Duodenal mucosa (tissue), 2 donors: ENCODE measurements around the gene FBXO44.

Source experiments
- H3K27ac ChIP-seq: one replicate; pipeline ENCODE4 v1.7.0; 2013; ENCODE audit warnings: low read depth, low read length
- H3K27me3 ChIP-seq, 2 donors: one replicate each; pipeline ENCODE4 v1.7.0; 2013; ENCODE audit warnings: low read length in 2 of 2, control low read depth in 1 of 2; ENCODE audit not compliant: insufficient read depth in 2 of 2, control insufficient read depth in 1 of 2
- H3K36me3 ChIP-seq, 2 donors: one replicate each; pipeline ENCODE4 v1.7.0; 2013; ENCODE audit warnings: low read length in 2 of 2, control low read depth in 1 of 2; ENCODE audit not compliant: insufficient read depth in 2 of 2, control insufficient read depth in 1 of 2
- H3K4me1 ChIP-seq, 2 donors: one replicate each; pipeline ENCODE4 v1.7.0; 2013; ENCODE audit warnings: low read length in 2 of 2, control low read depth in 1 of 2; ENCODE audit not compliant: insufficient read depth in 2 of 2, control insufficient read depth in 1 of 2
- H3K4me3 ChIP-seq, 2 donors: one replicate each; pipeline ENCODE4 v1.7.0; 2013; ENCODE audit warnings: low read length in 2 of 2, low read depth in 1 of 2
- H3K9ac ChIP-seq, 2 donors: one replicate each; pipeline ENCODE4 v1.7.0; 2013; ENCODE audit warnings: low read length in 2 of 2, low read depth in 1 of 2
- H3K9me3 ChIP-seq, 2 donors: one replicate each; pipeline ENCODE4 v1.7.0; 2013; ENCODE audit warnings: low read length in 2 of 2, control low read depth in 1 of 2; ENCODE audit not compliant: control insufficient read depth in 1 of 2

The FBXO44 gene

DNA sequence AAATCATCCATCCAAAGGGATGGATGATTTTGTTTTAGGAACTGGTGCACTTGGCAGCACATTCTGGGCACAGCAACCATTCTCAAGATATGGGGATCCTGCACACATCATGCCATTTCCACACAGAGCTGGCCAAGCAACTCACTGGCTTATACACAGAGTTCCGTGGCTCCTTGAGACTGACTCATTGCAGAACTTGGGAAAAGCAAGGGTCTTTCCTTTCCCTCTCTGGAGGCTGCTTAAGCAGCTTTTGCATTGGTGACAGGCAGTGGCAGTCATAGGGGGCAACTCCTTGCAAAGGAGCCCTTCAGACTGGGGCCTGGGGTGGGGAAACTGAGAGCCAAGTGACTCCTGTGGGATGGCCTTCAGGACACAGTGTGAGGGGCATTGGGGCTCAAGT is 28.1 kb downstream of the FBXO44 start:
- H3K4me1 ChIP-seq: peaks cover 0 to 13% of the 10 kb centered on the region in 2 donors
- H3K9ac ChIP-seq: no peak overlapping the region
- H3K9me3 ChIP-seq: no peaks in the 10 kb centered on the region
- no peaks in the 10 kb centered on the region for H3K36me3 ChIP-seq
- H3K27ac ChIP-seq: no peak overlapping the region
- H3K27me3 ChIP-seq: peaks cover 3 to 16% of the 10 kb centered on the region in 2 donors
- no peak overlapping the region for H3K4me3 ChIP-seq

DNA sequence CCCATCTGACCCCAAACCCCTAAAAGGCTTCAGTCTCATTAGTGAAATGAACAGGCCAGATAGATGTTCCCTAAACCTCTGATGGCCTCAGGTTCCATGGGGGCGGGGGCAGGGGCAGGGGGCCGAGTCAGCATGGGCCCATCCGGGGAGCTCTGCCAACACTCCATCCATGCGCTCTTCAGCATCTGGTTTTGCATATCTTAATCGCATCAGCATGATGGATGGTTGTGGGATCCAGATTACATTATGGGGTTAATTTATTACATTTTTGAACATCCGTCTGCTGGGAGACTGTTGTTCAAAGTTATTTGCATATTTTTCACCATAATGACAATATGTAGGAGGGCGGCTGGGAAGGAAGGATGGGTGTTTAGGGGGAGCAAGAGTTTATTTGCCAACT is 29.4 kb downstream of the FBXO44 start:
- no peak overlapping the region for H3K27ac ChIP-seq
- no peaks in the 10 kb centered on the region for H3K36me3 ChIP-seq
- no peaks in the 10 kb centered on the region for H3K9me3 ChIP-seq
- peaks cover 6 to 16% of the 10 kb centered on the region in 2 donors for H3K27me3 ChIP-seq
- peaks cover 0 to 13% of the 10 kb centered on the region in 2 donors for H3K4me1 ChIP-seq
- no peak overlapping the region for H3K9ac ChIP-seq
- no peak overlapping the region for H3K4me3 ChIP-seq

DNA sequence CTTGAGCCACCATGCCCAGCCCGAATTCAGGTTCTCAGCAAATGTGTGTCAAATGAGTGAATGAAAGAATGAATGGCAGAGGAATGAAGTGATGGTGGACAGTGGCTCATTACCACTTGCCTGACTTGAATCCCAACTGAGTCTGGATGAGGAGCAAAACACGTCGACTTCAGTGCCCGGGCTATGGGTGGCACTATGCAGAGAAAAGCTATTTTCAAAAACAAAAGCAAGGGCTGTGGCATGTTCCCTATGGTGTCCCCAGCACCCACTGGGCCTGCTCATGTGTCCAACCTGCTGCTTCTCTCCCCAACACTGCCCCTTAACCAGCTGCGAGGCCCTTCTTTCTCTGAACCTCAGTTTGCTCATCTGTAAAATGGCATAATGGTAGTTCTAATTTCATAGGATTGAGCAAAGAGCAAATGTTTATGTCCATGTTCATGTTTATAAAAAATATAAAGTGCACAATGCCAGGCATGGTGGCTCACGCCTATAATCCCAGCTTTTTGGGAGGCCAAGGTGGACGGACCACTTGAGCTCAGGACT is 30.6 kb downstream of the FBXO44 start:
- H3K4me1 ChIP-seq: peaks cover 0 to 11% of the 10 kb centered on the region in 2 donors
- no peak overlapping the region for H3K9ac ChIP-seq
- no peaks in the 10 kb centered on the region for H3K36me3 ChIP-seq
- no peak overlapping the region for H3K27ac ChIP-seq
- H3K9me3 ChIP-seq: no peaks in the 10 kb centered on the region
- H3K4me3 ChIP-seq: no peak overlapping the region
- peaks cover 12 to 24% of the 10 kb centered on the region in 2 donors for H3K27me3 ChIP-seq

DNA sequence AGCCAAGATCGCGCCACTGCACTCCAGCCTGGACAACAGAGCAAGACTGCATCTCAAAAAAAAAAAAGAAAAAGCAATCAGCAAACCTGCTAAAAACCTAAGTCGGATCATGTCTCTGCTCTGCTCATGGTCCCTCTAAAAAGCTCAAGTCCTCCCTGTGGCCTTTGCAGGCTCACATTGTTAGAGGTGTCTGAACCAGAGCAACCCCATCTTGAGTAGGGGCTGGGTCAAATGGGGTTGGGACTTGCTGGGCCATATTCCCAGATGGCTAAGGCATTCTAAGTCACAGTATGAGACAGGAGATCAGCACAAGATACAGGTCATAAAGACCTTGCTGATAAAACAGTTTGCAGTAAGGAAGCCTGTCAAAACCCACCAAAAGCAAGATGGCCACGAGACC is 33.8 kb downstream of the FBXO44 start:
- Histone ChIP-seq H3K4me1 (no peaks in the 10 kb centered on the region), H3K27me3 (peaks cover 33 to 38% of the 10 kb centered on the region in 2 donors), H3K27ac (no peak overlapping the region), H3K9me3 (no peaks in the 10 kb centered on the region), H3K4me3 (no peak overlapping the region), H3K9ac (no peak overlapping the region), H3K36me3 (no peaks in the 10 kb centered on the region)

DNA sequence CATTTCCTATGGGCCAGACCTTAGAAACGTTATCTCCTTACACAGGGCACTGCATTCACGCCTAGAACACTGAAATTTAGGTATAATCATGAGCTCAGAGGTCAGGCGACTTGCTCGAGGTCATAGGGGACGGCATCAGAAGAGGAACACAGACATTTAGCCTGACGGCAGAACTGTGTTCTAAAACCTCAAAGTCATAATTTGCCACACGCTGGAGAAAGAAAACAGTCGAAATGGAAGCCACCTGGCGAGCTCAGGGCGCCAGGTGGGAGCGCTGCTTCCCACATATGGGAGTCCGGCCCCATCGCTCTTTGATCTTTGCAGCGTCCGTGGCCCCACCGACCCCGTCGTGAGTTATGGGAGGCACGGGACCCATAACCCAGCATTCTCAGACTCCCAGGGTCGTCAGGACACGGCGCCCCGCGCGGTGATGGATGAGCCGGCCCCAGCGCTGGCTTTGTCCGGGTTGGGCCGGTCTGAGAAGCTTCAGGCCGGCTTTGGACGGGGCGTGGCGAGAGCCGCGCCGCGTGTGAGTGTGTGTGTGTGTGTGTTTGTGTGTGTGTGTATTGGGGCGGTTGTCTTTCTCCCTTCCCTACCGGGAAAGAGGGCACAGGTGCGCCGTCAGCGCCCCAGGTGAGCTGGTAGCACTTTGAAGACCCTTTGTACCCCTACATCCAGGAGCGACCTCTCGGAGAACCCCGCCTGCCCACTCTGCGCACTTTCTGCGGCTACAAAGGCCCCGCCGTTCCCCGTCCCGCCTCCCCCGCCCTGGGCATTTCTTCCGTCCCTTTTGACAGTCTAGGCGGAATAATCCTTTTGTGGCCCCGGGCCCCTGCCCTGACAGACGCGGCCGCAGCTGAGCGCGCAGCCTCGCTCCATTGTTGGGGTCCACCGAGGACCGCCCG is 36.0 kb downstream of the FBXO44 start:
- Histone ChIP-seq H3K27ac (no peak overlapping the region), H3K4me1 (no peaks in the 10 kb centered on the region), H3K36me3 (no peaks in the 10 kb centered on the region), H3K9me3 (no peaks in the 10 kb centered on the region), H3K27me3 (peaks cover 44 to 47% of the 10 kb centered on the region in 2 donors), H3K9ac (no peak overlapping the region), H3K4me3 (no peak overlapping the region)

DNA sequence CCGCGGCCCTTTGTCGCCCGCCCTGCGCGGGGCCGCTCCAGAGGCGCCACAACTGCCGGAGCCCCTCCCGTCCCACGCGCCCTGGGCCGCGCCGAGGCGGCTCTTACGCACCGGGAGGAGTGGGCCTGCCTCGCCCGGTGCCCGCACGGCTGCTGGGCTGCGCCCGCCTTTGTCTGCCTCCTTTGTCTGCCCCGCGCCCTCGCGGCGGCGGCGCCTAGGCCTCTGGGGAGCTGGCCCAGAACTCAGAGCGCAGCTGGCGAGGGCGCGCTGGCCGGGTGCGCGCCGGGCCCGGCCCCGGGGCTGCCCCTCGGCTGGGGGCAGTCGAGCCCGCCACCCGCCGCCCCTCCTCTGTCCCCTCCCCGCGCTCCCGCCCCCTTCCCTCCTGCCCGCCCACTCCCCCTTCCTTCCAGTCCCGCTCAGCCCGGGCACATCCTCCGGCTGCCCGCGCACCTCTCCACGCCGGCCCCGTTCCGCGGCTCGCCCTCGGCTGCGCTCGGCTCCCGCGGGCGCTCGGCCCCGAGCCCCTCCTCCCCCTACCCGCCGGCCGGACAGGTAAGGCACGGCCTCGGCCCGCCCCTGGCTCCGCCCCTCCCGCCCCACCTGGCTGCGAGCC is 36.7 kb downstream of the FBXO44 start, which contains the start of gene DRAXIN:
Gene DRAXIN, plus strand, starts transcription at position 409 of the 613 bp plus-strand sequence. CDS start 14,549 bp downstream, outside the sequence.
- Histone ChIP-seq H3K4me3 (no peak within 1 kb of the TSS), H3K9me3 (no peaks in the 10 kb centered on the region), H3K9ac (no peak within 1 kb of the TSS), H3K36me3 (no peaks in the 10 kb centered on the region), H3K27ac (no peak within 1 kb of the TSS), H3K27me3 (peaks cover 44 to 47% of the 10 kb centered on the region in 2 donors), H3K4me1 (no peaks in the 10 kb centered on the region)

DNA sequence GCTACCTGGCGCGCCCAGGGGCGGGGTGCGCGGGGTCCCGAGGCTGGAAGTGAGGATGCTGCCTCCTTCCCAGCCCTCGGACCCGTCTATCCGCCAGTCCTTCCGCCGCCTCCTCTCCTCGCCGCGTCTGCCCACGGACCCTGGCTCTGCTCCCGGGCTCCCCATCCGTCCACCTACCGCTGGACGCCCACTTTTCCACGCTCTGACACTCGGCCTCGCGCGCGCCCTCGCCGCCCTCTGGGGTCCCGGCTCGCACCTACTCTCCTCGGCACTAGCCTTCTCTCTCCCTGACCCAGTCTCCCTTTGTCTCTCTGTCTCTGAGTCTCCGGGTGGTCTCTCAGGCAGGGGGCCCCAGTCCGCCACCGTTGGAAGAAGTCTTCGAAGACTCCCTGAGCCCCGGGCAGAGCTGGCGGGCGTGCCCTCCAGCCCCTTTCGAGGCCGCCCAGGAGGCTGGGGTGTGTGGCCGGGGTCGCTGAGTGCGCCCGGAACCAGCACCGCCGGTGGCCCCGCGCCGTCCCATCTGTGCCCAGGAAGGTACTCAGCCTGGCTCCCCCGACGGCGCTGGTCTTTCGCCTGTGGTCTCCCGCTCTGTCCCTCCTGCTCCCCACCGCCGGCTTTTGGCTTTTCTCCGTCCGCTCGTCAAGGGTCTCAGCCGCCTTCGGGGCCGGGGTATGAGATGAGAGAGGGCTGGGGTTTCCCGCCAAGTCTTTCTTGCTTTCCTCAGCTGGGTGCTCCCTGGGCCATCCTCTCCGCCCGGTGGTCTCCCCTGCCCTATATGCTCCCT is 37.4 kb downstream of the FBXO44 start:
- H3K4me3 ChIP-seq: no peak overlapping the region
- no peaks in the 10 kb centered on the region for H3K4me1 ChIP-seq
- peaks cover 44 to 47% of the 10 kb centered on the region in 2 donors for H3K27me3 ChIP-seq

DNA sequence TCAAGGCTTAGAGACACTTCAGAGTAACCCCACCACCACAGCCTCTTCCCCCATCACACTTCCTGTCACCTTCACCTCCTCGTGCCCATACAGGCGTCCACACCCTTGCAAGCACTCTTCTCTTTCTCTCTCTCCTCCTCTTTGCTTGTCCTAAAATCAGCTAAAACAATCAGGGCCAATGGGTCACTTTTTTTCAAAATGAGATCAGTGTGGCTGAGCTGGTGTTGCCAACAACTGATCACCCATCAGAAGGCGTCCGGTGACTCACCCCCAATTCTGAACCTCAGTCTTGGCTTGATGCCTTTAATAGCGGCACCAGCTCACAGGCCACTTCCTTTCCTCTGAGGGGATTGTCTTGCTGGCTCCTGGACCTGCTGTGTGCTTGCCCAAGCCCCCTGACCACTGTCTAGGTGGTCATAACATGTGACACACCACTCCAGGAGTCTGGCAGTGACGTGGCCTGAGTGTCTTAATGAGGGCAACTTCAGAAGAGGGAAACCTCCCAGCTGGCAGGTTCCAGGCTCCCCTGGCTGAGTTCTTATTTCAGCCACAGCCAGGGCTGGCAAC is 38.4 kb downstream of the FBXO44 start:
- Histone ChIP-seq H3K4me1 (no peaks in the 10 kb centered on the region), H3K9me3 (no peaks in the 10 kb centered on the region), H3K27ac (no peak overlapping the region), H3K27me3 (peaks cover 44 to 52% of the 10 kb centered on the region in 2 donors), H3K36me3 (no peaks in the 10 kb centered on the region), H3K9ac (no peak overlapping the region), H3K4me3 (no peak overlapping the region)

More for the DNA sequence above, 37.4 kb downstream of the FBXO44 start:
- Histone ChIP-seq H3K9me3 (no peaks in the 10 kb centered on the region), H3K9ac (no peak overlapping the region), H3K36me3 (no peaks in the 10 kb centered on the region), H3K27ac (no peak overlapping the region)

DNA sequence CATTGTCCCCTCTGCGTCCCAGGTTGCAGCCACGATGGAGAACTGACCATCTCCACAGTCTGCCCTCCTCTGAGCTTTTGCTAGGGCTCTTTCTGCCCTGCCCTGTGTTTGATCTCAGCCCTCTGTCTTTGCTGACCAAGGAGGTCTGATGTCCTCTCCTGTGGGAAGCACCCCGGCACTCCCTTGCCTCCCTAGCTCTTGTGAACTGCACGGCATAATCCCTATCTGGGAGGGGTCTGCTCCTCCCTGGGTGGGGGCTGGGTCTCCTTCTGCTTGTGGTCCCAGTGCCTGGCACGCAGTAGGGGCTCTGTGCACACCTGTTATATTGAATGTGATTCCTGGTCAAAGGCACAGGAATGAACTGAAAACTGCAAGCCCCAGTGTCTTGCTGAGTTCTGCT is 39.2 kb downstream of the FBXO44 start:
- no peaks in the 10 kb centered on the region for H3K9me3 ChIP-seq
- no peaks in the 10 kb centered on the region for H3K4me1 ChIP-seq
- no peaks in the 10 kb centered on the region for H3K36me3 ChIP-seq
- H3K27ac ChIP-seq: no peak overlapping the region
- no peak overlapping the region for H3K4me3 ChIP-seq
- H3K27me3 ChIP-seq: peaks cover 42 to 52% of the 10 kb centered on the region in 2 donors
- no peak overlapping the region for H3K9ac ChIP-seq
